SH-SY5Y (cell line): ENCODE results near the gene AMBP.

Experiments
- GATA2 ChIP-seq: IDR thresholded peaks from 2 replicates; pipeline ENCODE4 v1.6.1; 2011; ENCODE audit warnings: mild to moderate bottlenecking, low read depth, low read length
- GATA3 ChIP-seq: IDR thresholded peaks from 2 replicates; pipeline ENCODE4 v1.6.1; 2011; ENCODE audit warnings: low read depth, mild to moderate bottlenecking, low read length, moderate library complexity

The AMBP gene

DNA sequence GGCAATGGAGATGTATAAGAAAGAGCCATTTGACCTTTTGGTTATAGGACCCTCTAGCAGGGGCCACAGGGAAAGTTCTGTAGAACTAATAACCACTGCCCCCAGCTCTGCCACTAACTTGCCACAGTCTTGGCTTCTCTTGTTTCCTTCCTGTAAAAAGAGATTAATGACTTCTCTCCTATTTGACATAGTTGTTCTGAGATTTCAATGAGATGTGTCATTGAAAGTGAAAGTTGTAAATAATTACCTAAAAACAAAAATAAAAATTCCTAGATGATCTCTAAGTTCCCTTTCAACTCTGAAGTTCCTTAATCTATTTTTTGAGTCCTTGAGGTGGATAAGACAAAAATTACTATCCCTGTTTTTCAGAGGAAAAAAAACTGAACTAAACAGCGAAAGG lies 22.4 kb upstream of the AMBP start:
- TF ChIP-seq GATA3 (no peak), GATA2 (no peak)

DNA sequence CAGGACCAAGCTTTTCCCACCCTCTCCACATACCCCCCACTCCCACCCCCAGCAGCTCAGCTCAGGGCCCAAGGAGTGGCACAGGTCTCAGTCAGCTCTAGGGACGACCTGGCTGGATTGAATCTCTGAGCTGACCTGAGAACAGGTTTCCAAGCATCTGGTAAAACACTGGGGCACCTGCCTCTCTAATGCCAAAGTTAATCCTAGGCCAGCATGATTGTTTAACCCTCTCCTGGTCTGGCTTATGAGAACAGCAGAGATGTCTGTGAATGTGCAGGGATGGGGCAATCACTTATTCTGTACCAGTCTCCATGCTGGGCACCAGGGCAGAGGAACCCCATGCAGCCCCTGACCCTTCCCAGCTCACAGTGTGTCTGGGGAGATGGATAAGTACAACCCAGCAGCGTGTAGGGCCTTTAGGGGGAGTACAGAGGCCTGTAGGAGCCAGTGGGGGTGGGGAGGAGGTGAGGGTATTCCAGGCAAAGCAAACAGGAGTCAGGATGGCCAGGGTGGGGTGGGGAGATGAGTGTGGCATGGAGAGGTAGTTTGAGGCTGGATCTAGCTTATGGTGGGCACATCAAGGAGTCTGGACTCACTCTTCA lies 21.7 kb upstream of the AMBP start:
- TF ChIP-seq GATA2 (no peak), GATA3 (no peak)

DNA sequence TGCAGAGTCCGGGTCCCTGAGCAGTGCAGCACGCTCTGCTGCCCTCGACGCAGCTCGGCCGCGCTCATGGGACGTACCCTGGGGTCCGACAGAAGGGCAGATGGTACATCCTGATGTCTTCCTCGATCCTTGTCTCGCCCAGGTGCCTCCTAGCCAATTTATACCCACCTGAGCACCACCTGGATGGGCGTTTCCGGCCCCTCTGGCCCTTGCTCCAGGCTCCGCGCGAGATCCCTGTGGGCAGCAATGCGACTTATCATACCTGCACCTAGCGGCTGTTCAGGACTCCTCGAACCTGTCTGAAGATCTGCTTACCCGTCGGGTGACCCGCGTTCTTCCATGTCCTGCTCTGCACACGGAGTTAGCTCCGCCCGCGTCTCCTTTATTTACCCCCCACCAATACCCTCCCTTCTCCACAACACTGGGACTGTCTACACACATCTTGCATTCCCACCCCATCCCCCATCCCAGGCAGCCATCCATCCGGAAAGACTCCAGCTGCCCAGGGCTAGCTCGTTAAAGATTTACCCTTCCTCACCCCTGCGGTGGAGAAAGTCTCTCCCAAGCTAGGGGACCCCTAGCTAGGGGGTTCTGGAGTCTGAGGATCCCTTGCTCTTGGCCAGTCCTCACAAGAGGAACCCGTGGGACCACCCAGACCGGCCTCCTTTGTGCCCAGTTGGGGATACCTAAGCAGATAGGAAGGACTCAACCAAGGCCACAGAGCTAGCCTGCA lies 21.0 kb upstream of the AMBP start, which contains the start of gene KIF12:
Gene KIF12, minus strand, starts transcription at position 357 of the 733 bp plus-strand sequence. Its CDS starts 16 bp downstream, at position 341.
- TF ChIP-seq GATA2 (no peak), GATA3 (no peak)

DNA sequence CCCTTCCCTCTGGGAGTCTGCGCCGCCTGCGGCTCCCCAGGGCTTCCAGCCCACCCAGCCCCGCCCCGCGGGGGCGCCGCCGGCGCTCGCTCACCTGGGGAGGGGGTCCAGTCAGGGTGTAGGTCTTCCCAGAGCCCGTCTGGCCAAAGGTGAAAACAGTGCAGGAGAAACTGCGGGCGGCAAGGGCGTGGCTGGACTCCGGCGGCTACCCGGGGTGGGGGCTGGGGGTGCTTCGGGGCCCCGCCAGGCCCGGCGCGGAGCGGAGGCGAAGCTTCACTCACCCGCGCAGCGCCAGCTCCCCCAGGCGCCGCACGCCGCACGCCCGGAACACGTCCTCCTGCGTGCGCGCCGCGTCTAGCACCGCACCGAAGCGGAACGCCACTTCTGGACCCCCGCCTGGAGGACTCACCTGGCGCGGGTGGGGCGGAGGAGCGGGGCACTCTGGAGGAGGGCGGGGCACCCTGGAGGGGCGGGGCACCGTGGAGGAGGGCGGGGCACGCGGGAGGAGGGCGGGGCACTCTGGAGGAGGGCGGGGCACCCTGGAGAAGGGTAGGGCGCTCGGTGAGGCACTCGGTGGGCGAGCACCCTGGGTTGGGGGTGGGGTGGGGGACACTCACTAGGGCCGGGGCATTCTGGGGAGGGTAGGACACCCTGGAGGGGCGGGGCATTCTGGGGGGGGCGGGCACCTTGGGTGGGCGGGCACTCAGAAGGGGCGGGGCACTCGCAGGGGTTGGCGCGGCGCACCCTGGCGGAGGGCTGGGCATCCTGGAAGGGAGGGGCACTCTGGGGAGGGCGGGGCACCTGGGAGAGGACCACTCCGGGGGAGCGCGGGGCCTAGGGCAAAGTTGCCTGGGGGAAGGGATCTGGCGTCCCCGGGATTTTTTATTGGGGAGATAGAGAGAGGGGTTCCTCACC lies 20.2 kb upstream of the AMBP start:
- TF ChIP-seq GATA2 (no peak), GATA3 (no peak)

DNA sequence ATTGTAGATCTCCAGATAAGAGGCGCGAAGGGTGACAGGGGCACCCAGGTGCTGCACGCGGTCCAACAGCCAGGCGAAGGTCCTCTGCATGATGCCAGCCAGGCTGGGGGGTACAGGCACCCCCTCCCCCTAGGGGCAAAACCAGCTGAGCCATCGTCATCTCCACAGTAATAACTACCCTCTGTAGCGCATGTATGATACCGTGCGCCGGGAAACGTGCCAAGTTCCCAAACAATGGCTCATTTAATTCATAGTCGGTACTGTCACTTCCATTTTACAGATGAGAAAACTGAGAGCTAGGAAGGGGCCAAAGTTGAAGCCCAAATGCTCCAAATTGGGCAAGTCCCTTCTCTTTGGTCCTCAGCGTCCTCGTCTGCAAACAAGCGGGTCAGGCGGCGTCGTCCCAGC lies 19.5 kb upstream of the AMBP start:
- TF ChIP-seq GATA2 (peak; percentile 76), GATA3 (no peak)

DNA sequence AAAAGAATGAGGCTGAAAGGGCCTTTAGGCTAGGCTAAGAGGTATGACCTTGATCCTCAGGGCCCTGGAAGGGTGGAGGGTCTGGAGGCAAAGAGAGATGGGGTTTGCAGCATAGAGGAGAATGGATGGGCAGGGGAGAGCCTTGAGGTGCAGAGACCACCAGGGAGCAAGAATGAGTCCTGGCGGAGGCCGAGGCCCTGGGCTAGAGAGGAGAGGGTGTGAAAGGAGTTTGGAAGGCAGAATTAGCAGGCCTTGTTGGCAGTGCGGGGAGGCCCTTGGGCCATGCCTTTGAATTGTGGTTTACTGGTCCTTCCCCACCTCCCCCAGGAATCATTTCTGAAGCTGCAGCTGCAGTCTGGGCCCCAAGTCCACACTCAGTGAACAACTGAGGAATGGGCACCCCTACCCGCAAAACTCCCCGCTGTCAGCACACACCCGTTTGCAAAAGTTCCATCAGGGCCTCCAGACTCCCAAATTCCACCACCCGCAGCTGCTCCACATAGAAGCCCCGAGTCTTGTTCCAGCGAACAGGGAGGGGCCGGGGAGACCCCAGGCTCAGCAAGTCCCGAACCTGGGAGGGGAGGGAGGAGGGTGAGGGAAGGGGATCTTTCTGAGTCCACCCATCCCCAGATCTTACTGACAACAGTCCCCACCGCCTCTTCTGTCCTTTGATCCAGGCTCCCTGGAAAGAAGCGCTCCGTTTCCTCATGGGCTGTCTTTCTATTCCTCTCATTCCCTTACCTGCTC lies 18.9 kb upstream of the AMBP start:
- no peak for TF ChIP-seq GATA3
- no peak for TF ChIP-seq GATA2

DNA sequence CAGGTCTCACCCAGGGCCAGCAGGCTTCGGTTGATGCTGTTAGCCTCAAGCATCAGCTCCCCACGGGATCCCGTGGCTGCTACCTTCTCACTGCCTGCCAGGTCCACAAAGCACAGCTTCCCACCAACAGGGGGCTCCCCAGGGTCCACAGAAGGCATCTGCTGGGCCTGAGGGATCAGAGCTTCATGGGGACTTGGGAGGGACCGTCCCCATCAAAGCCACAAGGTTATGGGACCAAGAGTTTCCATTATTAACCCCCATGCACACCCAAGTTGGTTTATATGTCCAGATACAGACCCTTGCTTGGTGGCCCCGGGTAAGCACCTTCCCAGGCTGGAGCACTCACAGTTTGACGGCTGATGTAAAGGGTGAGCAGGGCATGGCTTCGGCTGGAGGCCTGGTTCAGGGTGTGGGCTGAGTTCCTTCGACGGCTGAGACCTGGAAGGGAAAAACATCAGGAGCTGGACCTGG lies 18.0 kb upstream of the AMBP start:
- no peak for TF ChIP-seq GATA3
- TF ChIP-seq GATA2: no peak

DNA sequence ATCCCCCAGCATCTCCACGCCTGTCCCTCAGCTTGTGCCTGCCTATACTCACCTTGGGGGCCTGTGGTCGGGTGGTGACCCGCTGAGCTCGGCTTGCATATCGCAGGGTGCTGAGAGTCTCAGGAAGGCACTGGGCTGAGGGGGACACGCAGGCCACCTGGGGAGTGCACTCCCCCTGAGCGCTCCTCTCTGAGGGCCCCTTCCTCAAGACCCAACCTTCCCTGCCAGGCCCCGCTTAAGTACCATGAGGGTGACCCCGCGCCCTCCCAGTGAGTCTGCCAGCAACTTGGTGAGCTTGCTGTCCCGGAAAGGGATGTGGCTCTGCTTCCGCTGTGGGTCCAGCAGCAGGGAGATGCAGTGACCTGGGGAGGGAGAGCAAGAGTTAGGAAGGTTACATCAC lies 16.9 kb upstream of the AMBP start:
- no peak for TF ChIP-seq GATA2
- no peak for TF ChIP-seq GATA3

DNA sequence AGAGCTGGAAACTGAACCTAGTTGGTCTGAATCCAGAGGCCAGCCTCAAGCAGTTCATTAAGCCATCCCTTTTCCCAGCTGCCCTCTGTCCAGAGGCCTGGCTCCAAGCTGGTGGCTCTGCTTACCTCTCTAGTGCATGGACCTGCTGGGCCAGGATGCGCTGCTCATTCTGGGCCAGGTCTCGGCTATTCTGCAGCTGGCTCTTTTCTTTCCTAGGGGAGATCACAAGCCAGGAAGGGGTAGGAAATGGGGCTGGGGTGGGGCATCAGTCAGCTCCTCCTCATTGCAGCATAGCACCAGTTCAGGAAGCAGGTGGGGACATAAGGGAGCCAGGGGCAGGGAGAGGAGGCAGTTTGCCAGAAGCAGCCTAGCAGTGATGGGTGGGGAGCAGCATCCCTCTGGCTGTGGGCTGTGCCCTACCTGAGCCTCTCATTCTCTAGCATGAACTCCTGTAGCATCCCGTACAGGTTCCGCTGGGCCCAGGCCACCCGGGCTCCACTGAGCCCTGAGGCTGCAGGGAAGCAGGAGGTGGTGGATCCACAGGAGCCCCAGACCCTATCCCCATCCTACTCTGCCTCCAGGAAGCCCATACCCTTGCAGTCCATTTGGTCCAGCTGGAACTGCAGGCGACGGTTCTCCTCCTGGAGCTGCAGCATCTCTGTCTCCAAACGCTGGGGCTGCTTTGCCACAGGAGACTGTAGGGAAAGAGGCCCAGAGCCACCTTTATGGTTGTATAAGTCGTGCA lies 15.8 kb upstream of the AMBP start:
- no peak for TF ChIP-seq GATA3
- TF ChIP-seq GATA2: no peak

DNA sequence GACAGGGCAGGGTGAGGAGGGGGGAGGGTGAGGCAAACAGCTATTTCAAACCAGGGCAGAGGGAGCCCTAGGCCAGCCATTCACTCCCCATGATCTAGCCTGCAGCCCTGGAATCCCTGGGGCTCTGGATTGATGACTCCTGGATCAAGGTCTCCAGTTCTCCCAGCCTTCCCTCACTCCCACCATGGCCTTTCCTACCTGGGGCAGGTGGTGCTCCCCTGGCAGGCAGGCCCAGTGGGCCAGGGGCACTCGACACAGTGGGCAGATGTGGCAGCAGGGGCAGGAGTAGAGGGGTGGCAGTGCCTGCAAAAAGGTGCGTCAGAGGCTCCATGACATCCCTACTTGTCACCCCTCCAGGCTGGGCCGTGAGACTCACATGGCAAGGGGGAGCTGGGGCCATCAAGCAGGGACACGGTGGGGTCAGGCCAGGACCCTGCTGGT lies 15.0 kb upstream of the AMBP start:
- TF ChIP-seq GATA3: no peak
- TF ChIP-seq GATA2: no peak

DNA sequence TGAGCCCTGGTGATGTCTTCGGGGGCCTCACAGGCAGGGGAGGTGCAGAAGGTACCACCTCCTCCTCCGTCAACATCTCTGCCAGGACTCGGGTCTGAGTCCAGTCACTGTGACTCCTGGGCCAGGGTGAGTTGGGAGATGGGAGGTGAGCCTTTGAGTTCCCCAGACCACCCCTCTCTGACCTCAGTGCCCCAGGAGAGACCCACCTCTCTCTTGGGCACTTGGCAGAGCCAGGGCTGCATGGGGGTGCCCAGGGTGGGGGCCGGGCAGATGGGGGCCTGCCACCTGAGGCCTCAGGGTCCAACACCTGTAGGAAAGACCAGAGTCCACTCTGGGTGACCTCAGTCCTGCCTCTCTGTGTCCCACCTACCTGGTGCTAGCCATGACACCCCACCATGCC lies 14.2 kb upstream of the AMBP start:
- no peak for TF ChIP-seq GATA2
- TF ChIP-seq GATA3: no peak

DNA sequence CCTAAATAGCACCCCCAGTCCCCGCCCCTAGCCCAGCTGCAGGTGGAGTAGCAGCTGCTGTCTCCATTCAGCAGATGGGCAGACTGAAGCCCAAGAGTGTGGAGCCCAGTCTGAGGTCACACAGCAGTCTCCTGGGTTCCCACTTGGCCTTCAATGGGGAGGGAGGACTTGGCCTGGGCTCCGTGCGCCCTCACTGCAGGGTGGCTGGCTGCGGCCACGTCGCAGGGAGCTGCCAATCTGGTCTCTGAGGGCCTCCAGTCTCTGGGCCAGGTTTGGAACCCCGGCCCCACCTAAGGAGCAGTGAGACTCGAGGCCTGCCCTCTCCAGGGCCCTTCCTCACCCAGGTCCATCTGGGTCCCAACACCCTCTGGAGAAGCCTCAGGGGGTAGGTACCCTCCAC lies 13.6 kb upstream of the AMBP start:
- TF ChIP-seq GATA2: no peak
- no peak for TF ChIP-seq GATA3

DNA sequence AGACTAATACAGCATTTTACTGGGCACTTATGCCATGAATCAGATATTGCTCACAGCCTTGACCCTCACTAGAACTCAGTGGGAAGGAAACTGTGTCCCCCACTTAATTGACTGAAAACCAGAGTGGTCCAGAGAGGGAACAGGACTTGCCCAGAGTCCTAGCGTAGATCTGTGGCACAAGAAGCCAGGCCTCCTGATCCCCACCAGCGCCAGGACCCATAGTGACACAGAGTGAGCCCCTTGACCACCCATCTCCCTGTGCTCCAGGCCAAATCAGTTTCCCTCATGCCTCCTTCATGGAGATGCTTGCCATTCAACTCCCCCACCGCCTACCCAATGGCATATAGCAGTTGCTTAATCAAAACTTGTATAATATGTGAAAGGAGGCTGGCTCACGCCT lies 12.7 kb upstream of the AMBP start:
- no peak for TF ChIP-seq GATA3
- no peak for TF ChIP-seq GATA2
